Gastrocnemius medialis (tissue), 4 donors: Measurements from ENCODE around the gene RAD21L1.

ENCODE experiments used
- POLR2A ChIP-seq, 2 donors: fragments of 450-650 bp; IDR thresholded peaks; one replicate each; pipeline ENCODE4 v1.6.1; 2017; ENCODE audit warnings: antibody characterized with exemption in 2 of 2, mild to moderate bottlenecking in 2 of 2, moderate library complexity in 2 of 2
- TF ChIP-seq, protein P1 (sequence below), 5 experiments: fragments of 450-650 bp in 3 of 5; fragments of 200-600 bp in 2 of 5; sonication (generic) in 2 of 5; IDR thresholded peaks in 4 of 5; conservative IDR thresholded peaks in 1 of 5; 1 replicate in 4 of 5; 2 replicates in 1 of 5; pipeline ENCODE4 v1.5.1; 2016 to 2019; ENCODE audit warnings: antibody characterized with exemption in 5 of 5, mild to moderate bottlenecking in 3 of 5, moderate library complexity in 3 of 5

DNA sequence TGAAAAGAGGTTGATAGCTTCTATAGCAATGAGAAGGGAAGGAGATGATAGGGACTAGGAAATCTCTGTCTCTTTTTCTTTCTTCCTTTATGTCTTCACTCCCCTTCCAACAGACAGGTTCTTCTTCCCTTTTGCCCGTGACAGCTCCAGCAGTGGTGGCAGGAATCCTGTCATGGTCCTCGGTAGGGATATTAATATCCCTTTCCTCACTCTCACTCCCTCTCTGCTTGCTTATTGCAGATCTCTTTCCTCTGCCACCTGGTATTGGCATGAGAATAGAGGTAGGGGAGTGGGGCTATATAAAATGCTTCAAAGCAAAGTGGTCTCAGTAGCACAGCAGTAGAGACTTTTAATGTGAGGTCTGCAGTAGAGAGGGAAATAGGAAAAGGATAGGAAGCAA, 19.7 kb downstream of the RAD21L1 start:
- TF ChIP-seq, protein P1, sequence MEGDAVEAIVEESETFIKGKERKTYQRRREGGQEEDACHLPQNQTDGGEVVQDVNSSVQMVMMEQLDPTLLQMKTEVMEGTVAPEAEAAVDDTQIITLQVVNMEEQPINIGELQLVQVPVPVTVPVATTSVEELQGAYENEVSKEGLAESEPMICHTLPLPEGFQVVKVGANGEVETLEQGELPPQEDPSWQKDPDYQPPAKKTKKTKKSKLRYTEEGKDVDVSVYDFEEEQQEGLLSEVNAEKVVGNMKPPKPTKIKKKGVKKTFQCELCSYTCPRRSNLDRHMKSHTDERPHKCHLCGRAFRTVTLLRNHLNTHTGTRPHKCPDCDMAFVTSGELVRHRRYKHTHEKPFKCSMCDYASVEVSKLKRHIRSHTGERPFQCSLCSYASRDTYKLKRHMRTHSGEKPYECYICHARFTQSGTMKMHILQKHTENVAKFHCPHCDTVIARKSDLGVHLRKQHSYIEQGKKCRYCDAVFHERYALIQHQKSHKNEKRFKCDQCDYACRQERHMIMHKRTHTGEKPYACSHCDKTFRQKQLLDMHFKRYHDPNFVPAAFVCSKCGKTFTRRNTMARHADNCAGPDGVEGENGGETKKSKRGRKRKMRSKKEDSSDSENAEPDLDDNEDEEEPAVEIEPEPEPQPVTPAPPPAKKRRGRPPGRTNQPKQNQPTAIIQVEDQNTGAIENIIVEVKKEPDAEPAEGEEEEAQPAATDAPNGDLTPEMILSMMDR (IDR thresholded peaks at IDR 0.05 in 4 of 5, conservative IDR thresholded peaks at IDR 0.05 in 1 of 5) = no peak
- no peak for TF ChIP-seq POLR2A (IDR thresholded peaks at IDR 0.05)
